ENCODE data around the gene SOCS7. TPM values are rescaled to one million over a fixed set of nuclear protein-coding genes. Genes with fewer than 3 reads are reported as not detected.

SOCS7 gene
- total and polyA plus RNA-seq, 4 donors, result 2.9 to 17.2 (median 11.0) TPM

DNA sequence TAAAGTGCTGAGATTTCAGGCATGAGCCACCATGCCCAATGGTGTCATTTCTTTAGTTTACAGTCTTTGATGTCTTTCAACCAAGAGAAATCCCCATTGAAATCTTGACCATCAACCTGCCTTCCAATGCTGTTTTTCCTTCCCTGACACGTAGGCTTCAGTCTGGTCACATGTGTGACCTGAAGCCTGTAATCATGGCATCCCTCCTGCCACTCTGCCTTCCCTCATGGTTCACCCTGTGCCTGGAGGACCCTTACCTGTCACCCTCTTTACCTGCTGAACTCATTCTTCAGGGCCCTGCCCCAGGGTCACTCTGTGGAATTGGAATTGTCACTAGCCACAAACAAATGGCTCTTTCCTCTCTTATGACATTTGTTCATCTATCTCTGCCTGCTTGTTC, 58.6 kb downstream of the SOCS7 start:
- intact Hi-C loops (cut with DNase I), result no loop called here
- Histone ChIP-seq H3K27me3 (ENCODE audit: control insufficient read depth in 1 of 2, insufficient read depth in 2 of 2, low read length in 1 of 2) (no peaks in the 10 kb centered on the region), H3K9me3 (ENCODE audit: control insufficient read depth, low read length) (no peaks in the 10 kb centered on the region), H3K36me3 (ENCODE audit: control insufficient read depth in 1 of 2, insufficient read depth in 2 of 2, low read length in 1 of 2) (no peaks in the 10 kb centered on the region), H3K4me1 (ENCODE audit: control insufficient read depth in 1 of 2, insufficient read depth in 2 of 2, low read length in 2 of 2) (no peaks in the 10 kb centered on the region), H3K27ac (ENCODE audit: low read depth in 1 of 2, low read length in 2 of 2) (no peak overlapping the region), H3K4me3 (ENCODE audit: low read length in 2 of 2) (no peak overlapping the region)
- 70 to 71% methylated on average over 1 of the region's 1 CpG for WGBS, 2 donors
- ATAC-seq (ENCODE audit: low FRiP score) (no peak), DNase-seq (no peak)

DNA sequence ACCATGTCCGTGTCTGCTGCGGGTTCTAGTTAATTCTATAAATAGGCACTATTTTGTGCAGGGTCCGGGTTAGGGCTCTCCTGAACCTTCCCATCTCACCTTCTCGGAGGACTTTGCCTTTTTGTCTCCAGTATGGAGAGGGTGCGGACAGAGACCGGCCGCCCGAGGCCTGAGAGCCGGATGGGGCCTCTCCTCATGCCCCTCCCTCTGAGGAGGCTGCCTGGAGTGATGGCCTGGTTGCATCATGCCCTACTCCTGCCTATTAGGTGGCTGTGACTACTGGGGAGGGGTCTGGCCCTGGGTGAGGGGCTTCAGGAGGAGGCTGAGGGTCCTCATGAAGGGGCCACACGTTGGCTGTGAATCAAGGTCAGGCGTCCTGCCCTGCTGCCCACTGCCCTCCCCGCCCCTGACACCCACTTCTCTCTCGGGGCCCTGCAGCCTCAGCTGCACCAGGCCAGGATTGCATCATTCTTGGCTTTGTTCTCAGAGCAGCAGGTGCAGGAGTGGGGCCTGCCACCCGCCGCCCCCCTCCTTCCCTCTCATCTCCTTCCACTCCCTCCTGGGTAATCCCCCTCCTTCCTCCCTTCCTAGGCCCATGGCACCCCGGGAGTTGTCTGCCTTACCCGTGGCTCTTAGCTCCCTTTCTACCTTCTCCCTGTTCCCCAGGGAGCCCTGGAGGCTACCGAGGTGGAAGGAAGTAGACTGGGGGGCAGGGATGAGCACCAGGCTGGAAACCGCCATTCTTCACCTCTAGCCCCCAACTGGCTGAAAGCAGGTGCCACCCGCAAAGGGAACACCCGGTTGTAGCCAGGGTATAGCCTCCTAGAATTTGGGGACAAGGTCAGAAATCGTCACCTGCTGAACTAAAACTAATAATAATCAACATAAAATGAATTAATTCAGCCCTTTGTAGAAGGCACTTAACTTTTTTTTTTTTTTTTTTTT, 63.9 kb downstream of the SOCS7 start:
- H3K36me3 ChIP-seq (ENCODE audit: control insufficient read depth in 1 of 2, insufficient read depth in 2 of 2, low read length in 1 of 2), result no peaks in the 10 kb centered on the region
- no peak for ATAC-seq (ENCODE audit: low FRiP score)
- no peaks in the 10 kb centered on the region for H3K9me3 ChIP-seq (ENCODE audit: control insufficient read depth, low read length)
- H3K4me3 ChIP-seq (ENCODE audit: low read length in 2 of 2), result no peak overlapping the region
- H3K27me3 ChIP-seq (ENCODE audit: control insufficient read depth in 1 of 2, insufficient read depth in 2 of 2, low read length in 1 of 2), result no peaks in the 10 kb centered on the region
- WGBS, 2 donors, result 51 to 58% methylated on average over 21 to 22 of the region's 22 CpGs
- intact Hi-C loops (cut with DNase I), result loop anchor here in 1 of 2 donors (1.0 kb wide), 1 partner anchor 66 kb away; no protein-coding TSS in a partner anchor
- no peak for DNase-seq
- no peaks in the 10 kb centered on the region for H3K4me1 ChIP-seq (ENCODE audit: control insufficient read depth in 1 of 2, insufficient read depth in 2 of 2, low read length in 2 of 2)
- H3K27ac ChIP-seq (ENCODE audit: low read depth in 1 of 2, low read length in 2 of 2), result no peak overlapping the region

DNA sequence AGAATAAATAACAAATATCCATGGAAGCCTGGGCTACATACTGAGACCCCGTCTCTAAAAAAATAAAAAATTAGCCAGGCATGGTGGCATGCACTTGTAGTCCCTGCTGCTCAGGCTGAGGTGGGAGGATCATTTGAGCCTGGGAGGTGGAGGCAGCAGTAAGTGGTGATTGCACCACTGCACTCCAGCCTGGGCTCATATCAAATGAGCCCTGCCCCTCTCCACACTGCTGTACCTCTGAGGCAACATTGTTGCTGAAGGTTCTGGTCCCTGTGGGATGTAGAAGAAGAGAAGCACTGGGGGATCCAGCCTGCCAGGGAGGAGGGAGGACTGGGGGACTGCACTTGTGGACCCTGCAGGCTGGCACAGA, 65.2 kb downstream of the SOCS7 start:
- WGBS, 2 donors, result 31 to 46% methylated on average over 1 of the region's 1 CpG
- no peaks in the 10 kb centered on the region for H3K4me1 ChIP-seq (ENCODE audit: control insufficient read depth in 1 of 2, insufficient read depth in 2 of 2, low read length in 2 of 2)
- H3K9me3 ChIP-seq (ENCODE audit: control insufficient read depth, low read length), result no peaks in the 10 kb centered on the region
- intact Hi-C loops (cut with DNase I), result no loop called here
- no peak overlapping the region for H3K4me3 ChIP-seq (ENCODE audit: low read length in 2 of 2)
- H3K27me3 ChIP-seq (ENCODE audit: control insufficient read depth in 1 of 2, insufficient read depth in 2 of 2, low read length in 1 of 2), result no peaks in the 10 kb centered on the region
- DNase-seq (no peak), ATAC-seq (ENCODE audit: low FRiP score) (no peak)
- H3K27ac ChIP-seq (ENCODE audit: low read depth in 1 of 2, low read length in 2 of 2), result no peak overlapping the region
- no peaks in the 10 kb centered on the region for H3K36me3 ChIP-seq (ENCODE audit: control insufficient read depth in 1 of 2, insufficient read depth in 2 of 2, low read length in 1 of 2)

DNA sequence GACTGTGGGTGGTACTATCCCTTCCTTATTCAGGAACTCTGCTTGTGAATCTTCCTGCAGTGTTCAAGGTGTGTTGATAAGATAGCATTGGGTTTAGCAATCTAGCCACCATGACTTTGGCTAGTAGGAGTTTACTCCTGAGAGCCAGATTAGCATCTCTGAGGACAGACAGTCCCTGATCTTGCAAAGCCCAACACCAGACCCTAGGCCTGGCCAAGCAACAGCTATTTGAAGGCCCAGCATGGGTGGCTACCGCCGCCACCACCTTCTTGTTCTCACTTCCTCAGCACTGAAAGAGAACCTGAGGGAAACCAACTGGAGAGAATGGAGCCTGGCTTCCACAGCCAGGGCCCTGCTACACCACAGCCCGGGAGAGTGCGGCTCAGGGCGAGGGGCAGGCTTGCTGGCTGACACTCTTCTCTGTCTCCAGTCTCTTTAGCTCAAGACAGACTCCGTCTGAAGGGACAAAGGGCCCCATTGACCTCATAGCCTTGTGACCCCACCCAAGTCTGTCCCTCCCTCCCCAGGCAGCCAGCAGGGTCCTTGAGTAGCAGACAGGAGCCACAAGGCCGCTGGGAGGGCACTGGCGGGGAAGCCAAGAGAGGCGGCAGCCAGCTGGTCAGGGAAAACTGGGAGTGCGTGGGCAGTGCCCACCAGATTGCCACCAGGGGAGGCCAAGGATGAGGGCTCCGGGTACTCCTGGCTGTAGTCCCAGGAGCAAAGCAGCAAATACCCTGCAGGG, 65.7 kb downstream of the SOCS7 start:
- Histone ChIP-seq H3K27ac (ENCODE audit: low read depth in 1 of 2, low read length in 2 of 2) (no peak overlapping the region), H3K4me1 (ENCODE audit: control insufficient read depth in 1 of 2, insufficient read depth in 2 of 2, low read length in 2 of 2) (no peaks in the 10 kb centered on the region), H3K27me3 (ENCODE audit: control insufficient read depth in 1 of 2, insufficient read depth in 2 of 2, low read length in 1 of 2) (no peaks in the 10 kb centered on the region), H3K36me3 (ENCODE audit: control insufficient read depth in 1 of 2, insufficient read depth in 2 of 2, low read length in 1 of 2) (no peaks in the 10 kb centered on the region), H3K9me3 (ENCODE audit: control insufficient read depth, low read length) (no peaks in the 10 kb centered on the region), H3K4me3 (ENCODE audit: low read length in 2 of 2) (no peak overlapping the region)
- DNase-seq (no peak), ATAC-seq (ENCODE audit: low FRiP score) (no peak)
- intact Hi-C loops (cut with DNase I), result no loop called here
- WGBS, 2 donors, result 81 to 82% methylated on average over 11 of the region's 11 CpGs

DNA sequence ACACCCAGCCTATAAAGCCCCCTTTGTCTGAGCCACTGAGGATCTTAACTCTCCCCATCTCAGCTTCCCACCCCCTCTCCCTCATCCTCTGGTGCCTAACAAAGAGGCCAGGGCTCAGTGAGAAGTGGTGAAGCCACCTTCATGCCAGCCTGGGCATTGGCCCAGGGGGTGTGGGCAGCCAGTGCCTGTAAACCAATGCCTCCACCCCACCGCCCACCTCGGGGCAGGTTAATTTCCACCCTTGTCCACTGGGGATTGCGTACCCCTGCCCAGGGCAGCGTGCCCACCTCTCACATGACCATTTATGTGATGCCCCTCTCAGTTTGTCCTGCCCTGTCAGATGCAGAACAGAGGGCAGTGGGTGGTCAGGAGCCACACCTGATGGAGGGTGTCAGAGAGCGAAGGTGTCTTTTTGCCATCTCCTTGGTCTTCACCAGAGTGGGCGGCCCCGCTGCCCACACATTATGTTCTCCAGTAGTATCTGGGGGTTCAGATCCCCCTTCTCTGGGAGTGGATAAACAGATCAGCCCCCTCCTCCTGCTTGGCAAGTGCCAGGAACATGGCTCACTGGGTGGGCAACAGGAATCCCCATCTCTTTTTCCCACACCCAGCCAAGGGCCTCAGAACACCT, 66.5 kb downstream of the SOCS7 start:
- H3K4me1 ChIP-seq (ENCODE audit: control insufficient read depth in 1 of 2, insufficient read depth in 2 of 2, low read length in 2 of 2), result no peaks in the 10 kb centered on the region
- intact Hi-C loops (cut with DNase I), result no loop called here

DNA sequence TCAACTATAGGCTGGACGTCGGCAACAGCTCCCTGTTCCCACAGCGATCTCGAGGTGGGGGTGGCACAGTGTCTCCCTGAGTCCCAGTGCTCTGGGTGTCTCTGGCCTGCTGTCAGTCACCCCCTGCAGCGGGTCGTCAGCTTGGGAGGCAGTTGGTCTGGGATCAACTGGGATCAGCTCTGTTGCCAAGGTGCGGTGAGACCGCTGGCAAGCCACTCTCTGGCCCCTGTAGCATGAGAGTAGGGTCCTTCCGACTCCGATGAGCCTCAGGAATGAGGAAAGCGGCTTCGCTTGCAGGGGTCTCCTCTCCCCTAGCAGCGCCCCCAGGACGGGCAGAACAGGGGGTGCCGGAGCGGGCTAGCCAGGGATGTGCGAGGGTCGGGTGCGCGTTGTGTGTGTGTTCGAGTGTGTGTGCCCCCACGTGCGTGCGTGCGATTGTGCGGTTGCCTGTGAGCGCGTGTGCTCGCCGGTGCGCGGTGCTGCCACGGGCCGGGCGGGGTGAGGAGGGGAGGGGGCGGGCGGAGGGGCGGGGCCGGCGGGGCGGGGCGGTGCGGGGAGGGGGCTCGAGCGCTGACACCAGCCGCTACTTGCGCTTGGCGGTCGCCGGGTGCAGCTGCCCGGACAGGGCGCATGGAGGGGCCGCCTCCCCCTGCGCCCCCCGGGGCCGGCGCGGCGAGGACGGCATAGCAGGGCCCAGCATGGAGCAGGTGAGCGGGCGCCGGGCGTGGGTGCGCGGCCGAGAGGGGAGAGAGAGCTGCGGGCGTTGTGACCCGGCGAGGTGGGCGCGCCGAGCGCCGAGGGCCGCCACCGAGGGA, 67.3 kb downstream of the SOCS7 start:
- intact Hi-C loops (cut with DNase I), result no loop called here
- H3K27me3 ChIP-seq (ENCODE audit: control insufficient read depth in 1 of 2, insufficient read depth in 2 of 2, low read length in 1 of 2), result no peaks in the 10 kb centered on the region
- no peaks in the 10 kb centered on the region for H3K4me1 ChIP-seq (ENCODE audit: control insufficient read depth in 1 of 2, insufficient read depth in 2 of 2, low read length in 2 of 2)
- WGBS, 2 donors, result 2 to 4% methylated on average over 39 to 77 of the region's 78 CpGs
- no peak for ATAC-seq (ENCODE audit: low FRiP score)
- peak overlapping the region; percentile 16 to 56 for H3K4me3 ChIP-seq (ENCODE audit: low read length in 2 of 2)
- no peak for DNase-seq
- H3K27ac ChIP-seq (ENCODE audit: low read depth in 1 of 2, low read length in 2 of 2), result no peak overlapping the region
- H3K9me3 ChIP-seq (ENCODE audit: control insufficient read depth, low read length), result no peaks in the 10 kb centered on the region
- H3K36me3 ChIP-seq (ENCODE audit: control insufficient read depth in 1 of 2, insufficient read depth in 2 of 2, low read length in 1 of 2), result no peaks in the 10 kb centered on the region

More for the DNA sequence above, 66.5 kb downstream of the SOCS7 start:
- Histone ChIP-seq H3K36me3 (ENCODE audit: control insufficient read depth in 1 of 2, insufficient read depth in 2 of 2, low read length in 1 of 2) (no peaks in the 10 kb centered on the region), H3K4me3 (ENCODE audit: low read length in 2 of 2) (no peak overlapping the region), H3K9me3 (ENCODE audit: control insufficient read depth, low read length) (no peaks in the 10 kb centered on the region), H3K27me3 (ENCODE audit: control insufficient read depth in 1 of 2, insufficient read depth in 2 of 2, low read length in 1 of 2) (no peaks in the 10 kb centered on the region), H3K27ac (ENCODE audit: low read depth in 1 of 2, low read length in 2 of 2) (no peak overlapping the region)
- ATAC-seq (ENCODE audit: low FRiP score), result no peak
- DNase-seq, result no peak
- 77 to 83% methylated on average over 7 of the region's 7 CpGs for WGBS, 2 donors

DNA sequence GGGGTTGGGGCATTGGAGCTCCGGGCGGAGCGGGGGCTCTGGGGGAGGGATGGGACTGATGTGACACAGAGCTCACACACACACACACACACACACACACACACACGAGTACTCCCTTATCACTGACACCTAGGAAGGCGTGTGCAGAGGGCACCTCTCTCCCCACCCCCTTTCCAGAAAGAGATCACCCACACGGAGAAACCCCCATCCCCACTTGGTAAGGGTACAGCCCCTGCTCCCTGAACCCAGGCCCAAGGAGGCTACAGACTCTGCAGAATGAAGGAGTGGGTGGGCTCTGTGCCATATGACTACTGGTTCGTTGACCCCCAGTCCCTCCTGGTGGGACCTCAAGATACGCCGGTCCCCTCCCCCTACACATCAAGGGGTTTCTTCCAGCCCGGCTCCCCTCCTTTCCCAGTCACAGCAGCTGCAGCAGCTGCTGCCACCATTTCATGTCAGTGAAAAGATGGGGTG, 67.9 kb downstream of the SOCS7 start:
- H3K4me1 ChIP-seq (ENCODE audit: control insufficient read depth in 1 of 2, insufficient read depth in 2 of 2, low read length in 2 of 2), result no peaks in the 10 kb centered on the region
- no peak overlapping the region for H3K27ac ChIP-seq (ENCODE audit: low read depth in 1 of 2, low read length in 2 of 2)
- DNase-seq (no peak), ATAC-seq (ENCODE audit: low FRiP score) (no peak)
- no peaks in the 10 kb centered on the region for H3K36me3 ChIP-seq (ENCODE audit: control insufficient read depth in 1 of 2, insufficient read depth in 2 of 2, low read length in 1 of 2)
- H3K9me3 ChIP-seq (ENCODE audit: control insufficient read depth, low read length), result no peaks in the 10 kb centered on the region
- no peaks in the 10 kb centered on the region for H3K27me3 ChIP-seq (ENCODE audit: control insufficient read depth in 1 of 2, insufficient read depth in 2 of 2, low read length in 1 of 2)
- WGBS, 2 donors, result 15 to 28% methylated on average over 7 to 10 of the region's 10 CpGs
- H3K4me3 ChIP-seq (ENCODE audit: low read length in 2 of 2), result peak overlapping the region; percentile 16 to 56
- intact Hi-C loops (cut with DNase I), result no loop called here

DNA sequence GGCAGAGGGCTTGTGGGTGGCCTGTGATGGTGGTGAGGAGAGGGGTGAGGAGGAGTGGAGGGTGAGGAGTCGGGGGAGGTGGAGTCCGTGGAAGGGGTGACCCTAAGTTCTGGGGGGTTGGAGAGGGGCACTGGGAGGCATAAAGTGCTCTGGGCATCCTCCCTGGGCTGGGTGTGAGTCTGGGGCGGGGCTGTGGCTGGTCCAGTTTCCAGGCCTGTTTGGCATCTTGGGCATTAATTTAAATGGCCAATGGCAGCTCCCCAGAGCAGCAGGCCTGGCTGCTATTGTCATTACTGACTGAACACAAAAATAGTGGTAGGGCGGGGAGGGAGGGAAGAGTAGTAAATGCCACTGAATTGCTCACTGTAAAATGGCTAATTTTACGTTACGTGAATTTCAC, 68.9 kb downstream of the SOCS7 start:
- Histone ChIP-seq H3K36me3 (ENCODE audit: control insufficient read depth in 1 of 2, insufficient read depth in 2 of 2, low read length in 1 of 2) (no peaks in the 10 kb centered on the region), H3K4me3 (ENCODE audit: low read length in 2 of 2) (no peak overlapping the region), H3K9me3 (ENCODE audit: control insufficient read depth, low read length) (no peaks in the 10 kb centered on the region), H3K27me3 (ENCODE audit: control insufficient read depth in 1 of 2, insufficient read depth in 2 of 2, low read length in 1 of 2) (no peaks in the 10 kb centered on the region), H3K27ac (ENCODE audit: low read depth in 1 of 2, low read length in 2 of 2) (peak overlapping the region in 1 of 2 donors; percentile 2), H3K4me1 (ENCODE audit: control insufficient read depth in 1 of 2, insufficient read depth in 2 of 2, low read length in 2 of 2) (no peaks in the 10 kb centered on the region)
- WGBS, 2 donors, result 47 to 51% methylated on average over 6 of the region's 6 CpGs
- ATAC-seq (ENCODE audit: low FRiP score) (no peak), DNase-seq (no peak)
- intact Hi-C loops (cut with DNase I), result loop anchor here (5.0 kb wide), 2 partner anchors 62 to 67 kb away; no protein-coding TSS in a partner anchor

Measured in aorta (tissue), 5 donors.